ENCODE data around the gene PMM1.
"Not testable (repeated sequence)": the region's sequence is repeated elsewhere in the genome, so short reads cannot be mapped to it uniquely, and the experiment has no call there.

PMM1 gene

DNA sequence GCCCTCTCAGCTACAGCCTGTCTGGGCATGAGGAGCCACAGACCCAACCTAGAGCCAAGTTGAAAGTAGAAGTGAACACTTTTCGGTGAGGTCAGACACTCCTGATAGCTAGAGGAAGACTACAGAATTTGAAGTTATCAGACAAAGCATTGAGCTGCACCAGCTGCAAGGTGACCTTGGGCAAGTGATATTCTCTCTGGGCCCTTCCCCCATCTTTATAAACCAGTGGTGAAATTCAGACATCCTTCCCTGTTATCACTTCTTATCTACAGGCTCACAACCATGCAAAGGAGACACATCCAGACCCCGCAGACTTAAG, 8.0 kb upstream of the PMM1 start:
- DNase-seq (ENCODE audit: low read depth in 2 of 3, low spot score in 1 of 3), result no peak

GRCh38 chr22:41596776-41597634, 7.4 kb upstream of the PMM1 start:
- DNase-seq (ENCODE audit: low read depth in 2 of 3, low spot score in 1 of 3), result no peak

- DNase-seq (ENCODE audit: low read depth in 2 of 3, low spot score in 1 of 3), result no peak
Observed at GRCh38 chr22:41595703-41596102, 6.1 kb upstream of the PMM1 start.

GRCh38 chr22:41593336-41593960, 3.8 kb upstream of the PMM1 start:
- DNase-seq (ENCODE audit: low read depth in 2 of 3, low spot score in 1 of 3), result not testable (repeated sequence)

DNA sequence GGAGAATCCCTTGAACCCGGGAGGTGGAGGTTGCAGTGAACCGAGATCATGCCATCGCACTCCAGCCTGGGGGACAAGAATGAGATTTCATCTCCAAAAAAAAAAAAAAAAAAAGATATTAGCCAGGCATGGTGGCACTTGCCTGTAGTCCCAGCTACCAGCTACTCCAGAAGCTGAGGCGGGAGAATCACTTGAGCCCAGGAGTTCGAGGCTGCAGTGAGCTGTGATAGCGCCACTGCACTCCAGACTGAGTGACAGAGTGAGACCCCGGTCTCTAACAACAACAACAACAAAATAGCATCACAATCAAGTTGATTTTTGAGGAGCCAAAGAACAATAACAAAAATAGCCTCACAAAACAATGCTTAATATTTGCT, 2.3 kb downstream of the PMM1 start:
- DNase-seq (ENCODE audit: low read depth in 2 of 3, low spot score in 1 of 3), result no peak

GRCh38 chr22:41585898-41586297, 3.7 kb downstream of the PMM1 start:
- no peak for DNase-seq (ENCODE audit: low read depth in 2 of 3, low spot score in 1 of 3)

DNA sequence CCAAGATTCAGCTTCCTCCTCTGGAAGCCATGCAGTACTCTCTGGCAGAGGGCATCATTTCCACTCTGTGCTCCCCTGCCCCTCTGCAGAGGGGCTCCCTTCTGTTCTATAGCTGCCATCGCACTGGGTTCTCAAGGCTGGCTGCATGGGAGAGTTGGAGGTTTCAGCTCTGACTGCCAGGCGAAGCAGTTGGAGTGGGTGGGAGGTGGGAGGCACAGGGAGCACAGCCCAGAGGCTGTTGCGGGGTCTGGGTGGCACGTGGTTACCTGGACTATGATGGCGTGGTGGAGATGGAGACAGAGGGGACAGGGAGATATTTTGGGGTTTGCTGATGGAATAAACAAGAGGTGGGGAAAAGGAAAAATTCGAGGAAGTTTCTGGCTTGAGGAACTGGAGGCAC, 4.8 kb downstream of the PMM1 start:
- DNase-seq (ENCODE audit: low read depth in 2 of 3, low spot score in 1 of 3), result no peak

DNA sequence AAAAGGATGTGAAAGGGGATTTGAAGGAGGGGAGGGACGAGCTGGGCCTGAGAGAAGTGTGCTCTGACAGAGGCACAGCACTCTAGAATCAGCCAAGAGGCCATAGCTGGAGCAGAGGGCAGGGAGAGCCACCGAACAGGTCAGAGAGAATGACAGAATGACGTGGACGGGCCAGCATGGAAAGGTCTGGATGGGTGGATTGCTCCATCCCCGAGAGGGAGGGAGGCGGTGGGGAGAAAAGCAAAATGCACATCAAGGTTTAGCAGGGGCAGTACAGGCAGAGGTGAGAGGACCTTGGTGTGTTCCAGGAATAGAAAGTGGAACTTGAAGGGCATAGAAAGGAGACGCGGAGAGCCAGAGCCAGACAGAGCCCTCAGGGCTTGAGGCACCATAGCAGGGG, 6.9 kb downstream of the PMM1 start:
- no peak for DNase-seq (ENCODE audit: low read depth in 2 of 3, low spot score in 1 of 3)

- DNase-seq (ENCODE audit: low read depth in 2 of 3, low spot score in 1 of 3), result no peak
Observed at GRCh38 chr22:41579997-41580355, 9.7 kb downstream of the PMM1 start.

DNA sequence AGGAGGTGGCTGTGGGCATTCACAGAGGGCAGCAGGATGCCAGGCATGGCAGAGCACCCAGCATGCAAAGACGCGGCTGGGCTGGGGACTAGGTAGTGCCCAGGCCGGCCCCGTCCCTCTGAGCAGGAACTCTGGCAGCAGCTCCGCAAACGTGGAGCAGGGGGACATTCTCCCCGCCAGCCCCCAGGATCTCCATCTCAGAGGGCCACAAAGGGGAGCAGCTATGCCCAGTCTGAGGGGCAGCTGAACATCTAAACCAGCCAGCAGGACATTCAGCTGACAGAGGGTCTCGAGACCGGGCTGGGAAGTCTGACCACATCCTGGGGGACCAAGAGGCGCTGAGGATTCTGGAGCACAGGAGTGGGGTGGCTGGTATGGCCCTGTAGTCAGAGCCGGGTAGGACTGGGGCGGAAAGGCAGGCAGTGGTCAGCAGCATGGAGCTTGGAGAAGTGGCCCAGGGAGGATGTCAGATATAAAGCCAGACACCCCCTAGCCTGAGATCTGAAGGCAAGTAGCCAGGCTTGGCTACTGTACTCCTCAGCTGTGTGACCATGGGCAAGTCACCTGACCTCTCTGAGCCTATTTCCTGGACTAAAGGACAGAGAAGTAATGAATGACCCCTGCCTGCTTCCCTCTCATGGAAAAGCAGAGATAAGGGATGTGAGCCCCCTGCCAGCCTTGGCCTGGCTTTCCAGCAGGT, 10.2 kb downstream of the PMM1 start:
- no peak for DNase-seq (ENCODE audit: low read depth in 2 of 3, low spot score in 1 of 3)

GRCh38 chr22:41578818-41579217, 10.8 kb downstream of the PMM1 start:
- DNase-seq (ENCODE audit: low read depth in 2 of 3, low spot score in 1 of 3), result no peak

- DNase-seq (ENCODE audit: low read depth in 2 of 3, low spot score in 1 of 3), result no peak
Observed at GRCh38 chr22:41578114-41578513, 11.5 kb downstream of the PMM1 start.

DNA sequence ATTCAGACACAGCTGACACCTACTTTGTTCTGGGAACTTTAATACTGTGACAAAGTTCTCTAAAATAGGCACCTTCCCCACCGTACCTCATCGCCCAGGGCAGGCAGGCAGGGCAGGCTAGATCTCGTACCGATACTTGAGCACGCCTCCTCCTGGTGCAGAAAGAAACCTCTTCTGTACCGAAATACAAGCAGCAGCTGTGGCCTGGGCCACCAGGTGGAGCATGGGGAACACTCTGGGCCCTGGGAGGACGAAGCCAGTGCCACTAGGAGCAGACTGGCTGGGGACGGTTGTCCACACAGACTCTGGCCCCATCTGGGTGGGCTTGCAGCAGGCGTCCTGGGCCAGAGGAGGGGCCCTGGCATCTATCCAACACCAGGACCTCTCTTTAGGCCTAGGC, 12.8 kb downstream of the PMM1 start:
- no peak for DNase-seq (ENCODE audit: low read depth in 2 of 3, low spot score in 1 of 3)

DNA sequence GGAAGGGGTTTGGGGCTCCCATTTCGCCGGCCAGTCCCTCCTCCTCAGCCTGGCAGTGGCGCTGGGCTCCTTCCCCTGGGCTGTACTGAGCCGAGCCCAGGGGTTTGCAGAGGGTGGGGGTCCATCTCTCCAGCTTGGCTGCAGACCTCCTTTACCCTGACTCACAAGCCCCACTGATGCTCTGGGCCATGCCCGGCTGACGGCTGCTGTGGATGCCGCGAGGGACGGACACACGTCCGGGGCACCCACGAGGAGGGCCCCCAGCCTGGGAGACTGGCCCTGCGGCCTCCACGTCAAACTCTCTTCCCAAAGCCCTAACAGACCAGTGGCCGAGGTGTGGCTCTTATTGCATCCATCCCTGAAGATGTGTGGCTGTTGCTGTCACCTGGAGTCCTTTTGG, 14.1 kb downstream of the PMM1 start:
- DNase-seq (ENCODE audit: low read depth in 2 of 3, low spot score in 1 of 3), result no peak

- no peak for DNase-seq (ENCODE audit: low read depth in 2 of 3, low spot score in 1 of 3)
Observed at GRCh38 chr22:41574847-41575381, 14.7 kb downstream of the PMM1 start.

DNA sequence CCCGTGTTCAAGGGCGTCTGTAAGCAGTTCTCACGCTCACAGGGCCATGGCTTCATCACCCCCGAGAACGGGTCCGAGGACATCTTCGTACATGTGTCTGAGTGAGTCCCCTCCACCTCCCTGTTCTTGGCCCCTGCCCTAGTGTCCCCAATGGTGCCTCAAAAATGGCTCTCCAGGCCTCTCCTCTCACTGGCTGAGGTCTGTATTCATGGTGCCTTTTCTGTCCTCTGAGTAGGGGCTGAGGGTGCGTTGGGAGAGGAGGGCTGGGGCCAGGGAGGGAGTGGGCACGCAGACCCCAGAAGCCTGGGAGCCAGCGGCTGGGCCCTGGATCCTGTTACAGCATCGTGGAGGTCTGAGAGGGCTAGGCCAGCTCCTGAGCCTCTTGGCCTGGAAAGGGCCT, 16.0 kb downstream of the PMM1 start:
- no peak for DNase-seq (ENCODE audit: low read depth in 2 of 3, low spot score in 1 of 3)

- DNase-seq (ENCODE audit: low read depth in 2 of 3, low spot score in 1 of 3), result not testable (repeated sequence)
Observed at GRCh38 chr22:41572305-41572704, 17.3 kb downstream of the PMM1 start.

DNA sequence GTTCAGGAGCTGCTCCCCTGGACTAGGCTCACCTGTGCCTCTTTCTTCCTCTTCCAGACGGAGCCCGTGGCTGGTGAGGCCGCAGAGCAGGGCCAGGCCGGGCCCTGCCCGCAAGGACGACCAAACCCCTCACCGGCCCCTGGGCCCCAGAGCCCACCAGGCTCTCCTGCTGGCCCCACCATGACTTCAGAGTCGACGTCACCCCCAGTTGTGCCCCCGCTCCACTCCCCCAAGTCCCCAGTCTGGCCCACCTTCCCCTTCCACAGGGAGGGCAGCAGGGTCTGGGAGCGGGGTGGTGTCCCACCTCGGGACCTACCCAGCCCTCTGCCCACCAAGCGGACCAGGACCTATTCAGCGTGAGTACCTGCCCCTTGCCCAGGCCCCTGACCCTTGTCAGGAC, 17.9 kb downstream of the PMM1 start:
- DNase-seq (ENCODE audit: low read depth in 2 of 3, low spot score in 1 of 3), result no peak

- no peak for DNase-seq (ENCODE audit: low read depth in 2 of 3, low spot score in 1 of 3)
Observed at GRCh38 chr22:41570221-41570620, 19.4 kb downstream of the PMM1 start.

GRCh38 chr22:41568811-41569210, 20.8 kb downstream of the PMM1 start:
- DNase-seq (ENCODE audit: low read depth in 2 of 3, low spot score in 1 of 3), result no peak

GRCh38 chr22:41567512-41567768, 22.2 kb downstream of the PMM1 start:
- no peak for DNase-seq (ENCODE audit: low read depth in 2 of 3, low spot score in 1 of 3)

DNA sequence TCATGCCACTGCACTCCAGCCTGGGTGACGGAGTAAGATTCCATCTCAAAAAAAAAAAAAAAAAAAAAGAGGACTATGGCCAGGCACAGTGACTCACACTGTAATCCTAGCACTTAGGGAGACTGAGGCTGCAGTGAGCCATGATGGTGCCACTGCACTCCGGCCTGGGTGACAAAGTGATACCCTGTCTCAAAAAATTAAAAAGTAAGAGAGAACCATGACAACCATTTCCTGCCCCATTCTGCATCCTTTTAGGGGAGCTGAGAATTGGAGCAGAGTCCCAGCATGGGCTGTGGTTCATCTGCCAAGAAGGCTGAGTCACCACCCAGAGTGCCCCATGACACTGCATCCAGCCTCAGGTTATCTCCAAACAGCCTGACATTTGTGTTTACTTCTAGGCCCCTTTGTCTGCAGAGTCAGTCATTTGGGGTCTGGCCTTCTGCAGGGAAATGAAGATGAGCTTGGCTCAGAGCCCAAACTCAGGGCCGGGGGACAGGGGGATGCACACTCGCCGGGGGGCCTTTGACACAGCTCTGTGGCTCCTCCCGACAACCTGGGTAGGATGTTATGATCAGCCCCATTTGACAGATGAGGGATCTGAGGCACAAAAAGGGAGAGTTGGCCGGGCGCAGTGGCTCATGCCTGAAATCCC, 24.1 kb downstream of the PMM1 start:
- peak in 1 of 3 donors; percentile 7 for DNase-seq (ENCODE audit: low read depth in 2 of 3, low spot score in 1 of 3)

Measured in stimulated activated CD4-positive, alpha-beta T cell treated with anti-CD3 and anti-CD28 coated beads, Interleukin-12 subunit alpha, Interleukin-12 subunit beta, amount 100 ng/mL, for 48 hours (primary cell).